Fibroblast of skin of scalp (primary cell): Measurements from ENCODE around the gene TCOF1.

ENCODE experiments used
- DNase-seq: peaks from one replicate; pipeline ENCODE4 v3.0.0-alpha.2; 2013

The TCOF1 gene

DNA sequence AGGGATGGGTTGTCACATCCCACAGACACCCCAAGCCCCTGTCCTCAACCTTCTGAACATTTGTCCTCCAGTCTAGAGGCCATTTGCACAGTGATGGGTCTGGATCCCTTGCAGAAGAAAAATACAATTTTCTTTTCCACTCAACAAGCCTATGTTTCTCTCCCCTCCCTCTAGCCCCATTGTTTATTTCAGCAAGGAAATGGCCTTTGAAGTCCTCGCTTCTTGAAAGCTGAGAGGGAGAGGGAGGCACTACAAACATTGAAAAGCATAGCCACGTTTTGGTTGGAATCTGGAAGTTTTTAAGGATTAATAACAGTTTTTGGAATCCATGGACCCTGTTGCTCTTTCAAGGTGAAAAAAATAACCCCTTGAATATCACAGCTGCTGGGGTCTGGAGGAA, 30.8 kb upstream of the TCOF1 start:
- DNase-seq: no peak

DNA sequence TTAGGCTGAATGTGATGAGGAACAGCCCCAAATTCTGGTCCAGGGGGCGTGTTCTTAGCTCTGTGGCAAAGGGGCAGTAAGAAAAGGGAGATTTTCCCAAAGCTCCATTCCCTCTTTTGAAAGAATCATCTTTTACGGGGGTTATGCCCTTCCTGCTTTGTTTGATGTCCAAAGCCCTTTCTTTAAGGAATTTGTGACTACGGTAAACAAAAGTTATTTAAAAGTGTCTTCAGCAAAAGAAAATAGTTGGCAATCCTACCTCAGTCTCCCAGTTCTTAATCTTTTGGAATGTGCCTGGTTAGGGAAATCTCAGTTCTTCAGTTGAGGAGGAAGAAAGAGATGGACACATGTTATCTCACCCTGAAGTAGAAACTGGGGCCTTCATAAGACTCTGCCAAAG, 30.4 kb upstream of the TCOF1 start:
- DNase-seq: no peak

DNA sequence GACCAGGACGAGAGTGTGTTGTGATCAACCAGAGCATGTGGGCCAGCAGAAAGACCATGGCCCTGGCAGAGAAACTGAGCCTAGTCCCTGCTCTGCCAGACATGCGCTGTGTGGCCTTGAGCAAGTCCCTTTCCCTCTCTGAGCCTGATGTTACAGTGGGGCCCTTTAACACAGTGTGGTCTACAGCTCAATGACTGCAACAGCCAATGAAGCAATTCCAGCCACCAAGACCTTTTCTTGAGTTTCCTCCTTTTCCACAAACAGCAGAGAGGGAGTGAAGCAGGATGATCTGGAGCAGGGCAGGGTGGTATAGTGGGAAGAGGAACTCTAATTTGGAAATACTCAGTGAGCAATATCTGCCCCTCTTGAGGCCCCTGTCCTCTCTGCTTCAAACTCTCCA, 29.0 kb upstream of the TCOF1 start:
- no peak for DNase-seq

DNA sequence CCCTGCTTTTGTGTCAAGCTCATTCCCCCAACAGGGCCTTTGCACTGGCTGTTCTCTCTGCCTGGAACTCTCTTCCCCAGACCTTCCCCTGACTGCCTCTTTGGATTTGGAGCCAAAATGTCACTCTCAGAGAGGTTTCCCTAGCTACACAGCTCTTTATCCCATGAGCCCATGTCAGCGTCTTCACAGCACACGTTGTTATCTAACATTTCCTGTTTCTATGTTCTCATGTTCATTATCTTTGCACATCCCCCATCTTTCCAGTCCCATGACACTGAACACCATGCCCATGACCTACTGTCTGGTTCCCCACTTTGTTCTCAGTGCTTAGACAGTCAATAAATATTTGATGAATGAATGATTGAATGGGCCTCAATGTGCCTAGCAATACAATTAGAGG, 28.5 kb upstream of the TCOF1 start:
- DNase-seq: no peak

DNA sequence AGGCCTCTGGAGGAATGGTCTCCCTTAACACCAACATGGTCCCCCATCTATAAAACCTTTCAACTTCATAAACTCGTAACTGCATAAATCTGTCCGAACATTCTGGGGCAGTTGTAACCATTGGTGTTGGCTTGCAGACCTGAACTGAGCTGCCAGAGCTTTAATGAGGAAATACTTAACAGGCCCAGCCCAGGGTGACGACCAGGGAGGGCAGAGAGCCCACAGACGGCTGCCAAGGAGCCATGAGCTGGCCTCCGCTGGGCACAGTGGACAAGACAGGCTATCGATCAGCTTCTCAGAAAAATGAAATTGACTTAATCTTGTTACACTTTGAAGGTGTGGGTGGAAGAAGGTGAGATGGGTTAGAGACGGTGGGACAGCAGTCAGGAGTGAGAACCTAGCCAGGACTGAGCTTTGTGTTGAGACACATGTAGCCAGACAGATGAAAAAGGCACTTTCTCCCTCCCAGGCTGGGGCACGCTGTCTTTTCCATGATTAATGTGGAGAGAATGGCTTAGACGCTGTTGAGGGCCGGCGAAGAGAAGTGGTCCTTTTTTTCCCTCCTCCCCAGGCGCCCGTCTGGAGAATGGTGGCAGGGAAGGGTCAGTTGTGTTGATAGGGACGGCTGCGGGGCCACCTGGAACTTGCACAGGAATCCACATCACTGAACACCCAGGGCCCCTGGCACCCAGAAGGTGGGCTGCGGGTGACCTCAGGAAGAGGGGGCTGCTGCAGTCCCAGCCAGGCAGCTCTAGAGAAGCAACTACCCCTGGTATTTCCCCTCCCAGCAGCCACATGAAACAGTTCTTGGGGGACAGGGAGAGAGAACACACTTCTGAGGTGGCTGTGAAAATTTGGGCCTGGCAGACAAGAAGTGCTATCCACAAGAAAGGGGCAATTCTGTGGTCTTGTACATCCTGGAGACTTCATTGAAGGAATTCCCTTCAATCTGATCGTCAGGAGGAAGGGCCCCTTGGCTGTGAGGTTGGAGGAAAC, 27.3 kb upstream of the TCOF1 start:
- no peak for DNase-seq

DNA sequence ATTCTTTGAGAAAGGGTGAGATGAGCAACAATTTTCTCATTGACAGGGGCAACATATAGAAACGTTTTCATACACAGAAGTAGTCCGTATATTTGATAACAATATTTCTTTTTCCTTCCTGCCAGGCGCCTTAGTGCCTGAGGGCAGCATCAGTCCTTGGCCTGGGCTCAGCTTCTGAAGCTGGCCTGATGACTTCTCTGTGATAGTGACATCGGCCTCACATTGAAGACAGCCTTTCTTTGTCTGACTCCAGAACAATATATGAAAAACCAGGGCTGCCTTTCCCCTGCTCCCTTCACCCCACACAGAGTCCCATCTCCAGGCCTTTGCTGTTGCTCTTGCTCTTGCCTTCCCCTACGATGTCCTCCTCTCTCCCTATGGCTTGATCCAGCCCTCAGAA, 24.1 kb upstream of the TCOF1 start:
- DNase-seq: no peak

DNA sequence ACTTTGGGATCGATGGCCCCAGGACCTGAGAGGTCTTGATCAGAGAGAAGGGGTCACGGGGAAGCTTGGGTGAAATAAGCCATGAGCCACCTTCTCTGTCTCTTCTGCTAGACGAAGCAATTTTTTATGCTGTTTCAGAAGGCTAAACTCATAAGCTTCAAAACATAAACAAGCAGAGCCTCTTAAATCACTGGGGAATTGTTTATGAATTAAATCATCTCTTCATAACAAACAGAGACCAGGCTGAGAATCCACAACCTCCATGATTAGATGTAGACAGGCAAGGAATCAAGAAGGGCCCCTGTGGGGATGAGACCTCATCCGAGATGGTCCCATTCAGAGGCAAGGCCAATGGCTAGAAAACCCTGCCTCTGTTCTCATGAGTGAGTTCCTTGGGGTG, 21.7 kb upstream of the TCOF1 start:
- DNase-seq: no peak

DNA sequence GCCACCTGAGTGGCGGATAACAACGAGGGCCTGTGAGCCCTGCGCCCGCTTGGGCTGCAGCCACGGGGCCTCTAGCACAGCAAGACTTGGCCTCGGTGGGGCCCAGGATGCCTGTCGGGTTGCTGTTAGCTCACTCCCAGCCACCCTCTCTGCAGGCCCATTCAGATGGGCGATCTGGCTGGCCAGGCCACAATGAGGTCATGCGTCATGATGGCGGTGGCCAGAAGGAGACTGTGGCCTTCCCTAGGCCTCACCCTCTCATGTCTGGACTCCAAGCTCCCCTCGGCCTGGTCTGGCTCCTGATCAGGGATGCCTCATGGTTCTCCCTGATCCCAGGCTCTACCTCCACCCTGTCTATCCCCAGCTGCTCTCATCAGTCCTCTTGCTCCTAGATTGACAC, 19.0 kb upstream of the TCOF1 start:
- no peak for DNase-seq

DNA sequence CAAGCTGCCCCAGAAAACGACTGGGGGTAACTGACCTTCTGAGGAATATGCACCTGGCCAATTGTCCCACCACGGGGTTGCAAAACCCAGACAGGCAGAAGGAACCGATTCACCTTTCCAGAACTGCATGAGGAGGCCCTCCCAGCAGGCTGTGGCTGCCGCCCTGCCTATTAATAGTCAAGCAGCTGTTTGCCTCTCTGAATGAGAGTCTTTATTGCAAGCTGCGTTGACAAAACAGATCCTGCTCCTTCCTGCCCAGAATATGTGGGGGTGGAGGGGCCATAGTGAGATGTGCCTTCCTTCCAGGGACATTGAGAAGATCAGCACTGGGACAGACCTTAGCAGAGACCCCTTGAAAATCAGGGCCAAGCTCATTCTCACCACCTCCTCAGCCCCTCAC, 18.3 kb upstream of the TCOF1 start:
- no peak for DNase-seq

DNA sequence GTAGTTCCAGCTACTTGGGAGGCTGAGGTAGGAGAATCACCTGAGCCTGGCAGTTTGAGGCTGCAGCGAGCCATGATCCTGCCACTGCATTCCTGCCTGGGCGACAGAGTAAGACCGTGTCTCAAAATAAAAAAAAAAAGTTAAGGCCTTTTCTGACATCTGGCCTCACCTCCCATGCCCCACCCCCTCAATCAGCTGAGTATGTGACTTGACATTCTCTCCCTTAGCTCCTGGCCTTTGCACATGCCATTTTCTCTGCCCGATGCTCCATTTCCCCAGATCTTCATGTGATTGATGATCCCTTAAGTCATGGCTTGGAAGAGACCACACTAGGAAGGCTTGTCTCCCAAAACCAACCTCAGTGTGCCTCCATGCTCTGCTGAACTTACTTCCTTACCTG, 17.7 kb upstream of the TCOF1 start:
- no peak for DNase-seq

DNA sequence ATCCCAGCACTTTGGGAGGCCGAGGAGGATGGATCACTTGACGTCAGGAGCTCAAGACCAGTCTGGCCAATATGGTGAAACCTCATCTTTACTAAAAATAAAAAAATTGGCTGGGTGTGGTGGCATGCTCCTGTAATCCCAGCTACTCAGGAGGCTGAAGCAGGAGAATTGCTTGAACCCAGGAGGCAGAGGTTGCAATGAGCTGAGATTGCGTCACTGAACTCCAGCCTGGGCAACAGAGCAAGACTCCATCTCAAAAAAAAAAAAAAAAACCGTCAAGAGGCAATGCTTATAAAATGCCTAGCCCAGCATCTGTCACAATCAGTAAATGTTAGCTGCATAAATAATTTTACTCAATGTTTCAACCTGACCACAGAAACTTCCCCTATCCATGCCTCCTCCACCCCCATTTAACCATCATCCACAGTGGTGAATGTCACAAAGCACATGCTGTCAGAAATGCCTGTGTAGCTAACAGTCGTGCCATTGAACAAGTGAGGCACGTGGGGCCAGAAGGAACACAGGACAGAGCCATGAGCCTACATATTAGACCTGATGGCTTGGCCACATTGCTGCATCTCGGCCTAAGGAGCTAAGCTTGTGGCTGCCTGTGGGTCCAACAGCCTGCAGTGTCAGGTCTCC, 16.8 kb upstream of the TCOF1 start:
- DNase-seq: no peak

DNA sequence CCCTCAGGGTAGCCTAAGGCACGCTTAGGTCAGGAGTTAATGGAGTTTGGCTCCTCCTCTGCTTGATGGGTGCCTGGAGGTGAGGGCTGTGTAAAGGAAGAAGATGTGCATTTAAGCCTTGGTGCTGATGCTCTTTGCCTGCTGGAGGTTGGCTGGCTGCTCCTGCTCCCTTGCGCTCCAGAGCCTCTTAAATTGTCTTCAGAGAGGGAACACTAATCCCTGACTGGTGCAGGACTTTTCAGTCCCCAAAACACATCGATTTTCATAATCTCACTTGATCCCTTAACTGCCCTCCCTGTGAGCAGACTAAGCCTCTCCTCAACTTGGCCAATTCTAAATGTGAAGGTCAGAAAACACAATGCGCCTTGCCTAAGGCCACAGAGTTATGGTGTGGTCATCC, 16.2 kb upstream of the TCOF1 start:
- DNase-seq: no peak

DNA sequence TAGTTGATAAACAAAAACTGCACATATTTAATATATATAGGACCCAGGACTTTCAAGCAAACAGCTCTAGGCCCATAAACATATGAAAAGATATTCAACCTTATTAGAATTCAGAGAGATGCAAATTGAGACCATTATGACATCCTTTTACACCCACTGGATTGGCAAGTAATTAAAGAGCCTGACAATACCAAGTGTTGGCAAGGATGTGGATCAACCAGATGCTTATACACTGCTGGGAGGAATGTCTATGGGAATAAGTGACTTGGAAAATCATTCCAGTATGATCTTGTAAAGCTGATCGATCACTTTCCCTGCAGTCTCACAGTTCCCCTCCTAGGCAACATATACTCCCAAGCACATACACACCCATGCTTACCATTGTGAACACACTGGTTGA, 15.5 kb upstream of the TCOF1 start:
- DNase-seq: no peak

DNA sequence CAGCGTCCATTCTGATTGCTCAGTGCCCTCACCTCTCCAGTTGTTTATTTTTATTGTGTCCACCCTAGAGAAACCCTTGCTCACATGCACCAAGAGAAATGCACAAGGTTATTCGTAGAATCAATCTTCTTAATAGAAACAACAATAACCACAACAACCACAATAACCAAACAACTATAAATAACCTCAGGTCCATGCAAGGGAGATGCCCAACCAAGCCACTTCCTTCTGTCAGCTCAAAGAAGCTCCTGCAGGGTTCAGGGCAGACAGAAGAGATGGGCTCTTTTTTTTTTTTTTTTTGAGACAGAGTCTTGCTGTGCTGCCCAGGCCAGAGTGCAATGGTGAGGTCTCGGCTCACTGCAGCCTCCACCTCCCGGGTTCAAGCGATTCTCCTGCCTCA, 14.9 kb upstream of the TCOF1 start:
- DNase-seq: no peak

DNA sequence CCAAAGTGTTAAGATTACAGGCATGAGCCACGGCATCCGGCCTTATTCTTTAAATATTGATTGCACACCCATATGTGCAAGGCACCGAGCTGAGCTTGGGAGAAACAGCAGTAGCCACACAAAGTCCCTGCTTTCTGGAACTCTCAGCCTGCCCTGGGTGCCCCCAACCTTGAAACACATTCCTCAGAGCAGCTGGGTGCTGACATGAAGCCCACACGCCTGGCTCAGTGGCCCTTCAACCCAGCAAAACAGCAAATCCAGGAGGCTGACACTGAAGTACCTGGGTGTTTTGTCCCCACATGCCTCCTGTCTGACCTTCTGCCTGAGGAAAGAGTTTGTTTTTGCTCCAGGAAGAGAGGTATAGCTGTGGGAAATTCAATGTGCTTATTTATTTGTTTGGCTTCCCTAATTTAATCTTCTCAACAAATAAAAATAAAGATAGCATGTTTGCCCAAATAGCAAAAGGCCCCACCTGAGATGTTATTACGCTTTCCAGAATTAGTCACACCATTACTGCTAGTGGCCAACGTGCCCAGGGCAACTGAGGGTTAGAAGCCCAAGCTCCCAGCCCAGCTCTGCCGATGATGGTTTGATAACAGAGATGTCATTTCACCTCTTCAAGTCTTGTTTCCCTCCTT, 13.4 kb upstream of the TCOF1 start:
- DNase-seq: no peak

DNA sequence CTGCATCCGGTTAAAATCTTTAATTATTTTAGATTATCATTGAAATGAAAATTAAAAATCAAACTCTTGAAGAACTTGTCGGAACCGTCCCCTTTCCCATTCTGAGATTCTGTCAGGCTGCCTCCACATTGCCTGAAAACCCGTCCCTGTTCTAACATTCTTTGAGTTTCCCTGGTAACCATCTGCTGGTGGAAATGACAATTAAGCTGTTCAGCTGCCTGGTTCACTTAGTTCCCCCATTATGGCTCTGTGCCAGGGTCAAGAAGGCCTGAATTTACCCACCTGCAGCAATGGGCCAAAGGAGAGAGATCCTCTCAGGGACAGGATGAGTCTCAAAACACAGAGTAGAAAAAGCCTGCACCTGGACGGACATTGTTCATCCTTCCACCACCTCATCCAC, 11.8 kb upstream of the TCOF1 start:
- DNase-seq: no peak

DNA sequence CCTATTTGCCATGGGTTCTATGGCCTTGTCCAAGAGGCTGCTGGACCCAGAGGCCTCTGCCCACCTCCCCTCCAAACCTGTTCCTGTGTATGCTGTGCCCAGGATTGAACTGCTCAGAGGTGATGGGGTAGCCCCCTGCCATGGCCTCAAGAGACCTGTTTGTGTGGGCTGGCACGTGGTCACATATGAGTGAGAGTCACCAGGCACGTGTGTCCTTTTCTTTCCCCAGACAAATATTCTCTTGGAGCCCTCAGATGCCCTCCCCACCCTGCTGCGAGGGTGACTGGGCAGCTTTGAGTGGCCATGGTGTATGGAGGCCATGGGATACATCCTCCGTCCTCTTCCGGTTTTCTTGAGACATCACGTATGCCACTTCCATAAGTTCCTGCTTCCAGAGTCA, 10.9 kb upstream of the TCOF1 start:
- no peak for DNase-seq

DNA sequence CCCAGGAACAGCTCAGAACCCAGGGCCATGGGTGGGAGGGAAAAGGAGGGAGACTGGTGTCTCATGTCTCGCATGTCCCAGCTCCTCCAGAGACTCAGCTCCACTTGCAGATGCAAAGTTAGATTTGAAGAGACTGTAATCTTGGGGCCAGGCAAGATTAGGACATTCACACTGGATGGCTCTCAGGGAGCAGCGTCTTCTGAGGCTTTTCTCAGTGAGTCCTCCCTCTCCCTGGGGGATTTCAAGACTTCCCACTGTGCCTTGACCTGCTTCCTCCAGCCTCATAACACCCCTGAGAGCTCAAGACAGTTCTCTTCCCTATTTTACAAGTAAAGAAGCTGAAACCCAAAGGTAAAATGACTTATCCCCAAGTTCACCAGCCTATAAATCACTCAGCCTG, 10.5 kb upstream of the TCOF1 start:
- DNase-seq: no peak

DNA sequence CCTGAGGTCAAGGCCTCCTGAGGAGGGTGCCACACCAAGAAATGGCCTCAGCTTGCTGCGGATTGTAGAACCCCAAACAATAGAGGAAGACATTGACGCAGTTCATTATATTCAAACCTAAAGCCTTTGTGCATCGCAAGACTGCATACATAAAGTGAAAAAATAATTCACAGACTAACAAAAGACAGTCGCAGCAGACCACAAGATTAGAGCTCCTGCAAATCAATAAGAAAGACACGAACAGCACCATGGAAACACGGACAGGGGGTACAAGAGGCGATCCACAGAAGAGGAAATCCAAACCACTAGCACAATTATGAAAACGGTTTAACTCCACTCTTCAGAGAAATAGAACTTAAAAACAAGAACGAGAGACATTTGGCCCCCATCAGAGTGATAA, 10.0 kb upstream of the TCOF1 start:
- no peak for DNase-seq

DNA sequence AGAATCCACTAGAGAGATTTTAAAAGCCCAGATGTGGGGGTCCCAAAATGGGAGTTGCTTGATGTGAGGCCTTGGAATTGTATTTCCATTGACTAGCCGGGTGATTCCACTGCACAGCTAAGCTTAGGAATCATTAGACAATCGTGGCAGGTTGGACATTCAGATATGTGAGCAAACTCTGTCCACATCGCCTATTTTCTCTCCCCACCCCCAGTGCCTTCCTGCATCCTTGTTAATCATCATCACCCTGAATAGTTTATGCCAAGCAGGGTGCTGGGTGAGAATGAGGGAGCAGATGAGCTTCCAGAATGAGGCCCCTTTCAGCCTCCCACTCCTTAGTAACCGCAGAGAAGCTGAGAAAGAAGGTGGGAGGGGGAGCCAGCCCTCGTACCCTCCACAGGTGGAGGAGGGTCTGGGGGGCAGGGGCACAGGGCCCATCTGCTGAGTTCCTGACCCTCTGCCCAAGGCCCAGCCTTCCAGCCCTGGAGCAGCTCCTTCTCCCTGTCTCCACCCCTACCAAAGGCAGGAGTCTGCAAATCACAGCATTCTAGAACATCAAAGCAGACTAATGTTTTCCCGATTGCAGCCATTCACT, 7.7 kb upstream of the TCOF1 start:
- DNase-seq: no peak

DNA sequence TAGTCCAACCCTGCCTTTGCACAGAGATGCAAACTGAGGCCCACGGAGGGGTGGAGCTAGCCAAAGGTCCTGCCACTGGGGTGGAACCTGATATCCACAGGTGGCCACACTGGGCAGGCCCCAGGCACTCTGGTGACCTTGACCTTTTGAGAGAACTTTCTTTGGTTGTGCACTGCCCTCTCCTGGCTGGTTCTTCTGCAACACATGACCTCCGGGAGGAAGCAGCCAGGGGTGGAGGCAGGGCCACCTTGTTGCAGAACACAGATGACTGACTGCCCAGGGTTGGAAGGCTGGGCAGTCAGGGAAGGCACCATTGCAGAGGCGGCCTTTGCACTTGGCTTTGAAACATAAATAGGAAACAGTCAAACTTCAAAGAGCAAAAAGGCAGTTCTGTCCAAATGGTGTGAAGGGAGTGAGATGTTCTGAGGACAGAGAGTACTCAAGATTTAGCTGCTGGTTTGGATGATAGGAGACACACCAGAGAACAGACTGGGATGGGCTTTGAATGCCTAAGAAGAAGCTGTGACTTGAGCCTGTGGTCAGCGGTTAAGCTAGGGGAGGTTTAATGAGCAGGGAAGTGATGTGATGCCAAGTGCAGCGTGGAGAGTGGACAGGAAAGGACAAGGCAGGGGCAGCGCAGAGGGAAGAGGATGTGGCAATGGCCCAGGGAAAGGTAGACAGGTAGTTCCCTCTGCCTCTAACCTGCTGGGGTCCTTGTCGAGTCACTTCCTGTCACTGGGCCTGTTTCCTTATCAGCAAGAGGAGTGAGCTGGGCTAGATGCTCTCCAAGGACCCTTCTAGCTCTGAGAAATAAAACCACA, 6.8 kb upstream of the TCOF1 start:
- DNase-seq: peak; percentile 60

DNA sequence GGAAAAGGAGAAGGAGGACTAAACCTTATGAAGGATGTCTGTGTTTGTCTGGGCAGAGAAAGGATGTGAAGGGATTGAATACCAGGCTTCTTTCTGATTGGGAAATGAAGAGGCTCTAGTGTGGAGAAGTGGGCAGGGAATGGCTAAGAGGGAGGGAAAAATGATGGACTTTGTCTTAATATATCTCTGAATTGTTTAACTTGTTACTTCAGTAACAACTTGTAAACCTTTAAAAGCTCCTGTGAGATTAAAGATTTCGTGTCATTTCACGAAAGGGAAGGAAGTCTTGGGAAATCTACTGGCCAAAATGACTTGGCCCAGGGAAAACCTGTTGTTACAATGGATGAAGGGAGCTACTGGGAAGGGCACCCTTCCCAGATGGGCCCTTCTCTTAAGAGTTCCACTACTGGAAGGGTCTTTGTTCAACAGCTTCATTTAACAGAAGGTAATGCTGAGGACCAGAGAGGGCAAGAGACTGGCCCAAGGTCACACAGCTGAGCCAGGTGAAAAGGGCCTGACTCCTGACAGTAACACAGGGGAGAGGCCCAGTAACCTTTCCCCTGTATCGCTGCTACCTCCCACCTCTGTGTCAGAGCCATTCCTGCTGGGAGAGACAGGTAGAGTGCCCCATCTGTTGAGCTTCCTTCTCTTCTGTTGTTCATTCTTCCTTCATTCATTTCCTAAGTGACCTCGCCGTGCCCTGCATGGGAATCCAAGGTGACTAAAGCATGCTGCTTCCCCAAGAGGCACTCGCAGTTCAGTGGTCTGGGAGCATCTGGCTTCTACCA, 5.1 kb upstream of the TCOF1 start:
- DNase-seq: no peak
